H1 (cell line): ENCODE results near the gene SPON2. TPM values are rescaled to one million over a fixed set of nuclear protein-coding genes. Genes with fewer than 3 reads are reported as not detected.

Source experiments
- CTCF ChIA-PET: fragments of 300-600 bp; sonication (Branson Sonifier 250); formaldehyde crosslinking; loops from one replicate; lab custom pipeline; 2021; ENCODE audit not compliant: partially characterized antibody; lab: Charles Lee
- POLR2A ChIA-PET: fragments of 300-600 bp; sonication (Branson Sonifier 250); formaldehyde crosslinking; loops from one replicate; lab custom pipeline; 2021; ENCODE audit warnings: inconsistent platforms; ENCODE audit not compliant: partially characterized antibody; lab: Charles Lee
- DNase-seq, 2 experiments: peaks; one replicate each; pipeline versions ENCODE4 v3.0.0 to v3.0.0-alpha.2; 2010 to 2022; ENCODE audit warnings: low spot score in 2 of 2, low read depth in 1 of 2, mixed read lengths in 1 of 2
- FAIRE-seq: peaks from 2 replicates; lab custom pipeline; 2011; peaks lifted over from hg19 to GRCh38; lab: Jason Lieb, UNC
- H2AFZ ChIP-seq: 2 replicates; pipeline ENCODE4 v1.8.1; 2012; ENCODE audit warnings: low read length, inconsistent platforms
- H2AK5ac ChIP-seq: 2 replicates; pipeline ENCODE4 v1.6.1; 2013; ENCODE audit warnings: low read depth, low read length
- H2BK120ac ChIP-seq: replicated peaks from 2 replicates; pipeline ENCODE3; 2013; ENCODE audit warnings: low read depth, low read length, inconsistent platforms
- H2BK12ac ChIP-seq: 2 replicates; pipeline ENCODE4 v1.6.1; 2013; ENCODE audit warnings: low read depth, low read length
- H2BK15ac ChIP-seq: 2 replicates; pipeline ENCODE4 v1.6.1; 2013; ENCODE audit warnings: low read length
- H2BK20ac ChIP-seq: 2 replicates; pipeline ENCODE4 v1.6.1; 2013; ENCODE audit warnings: low read length
- H2BK5ac ChIP-seq: 2 replicates; pipeline ENCODE4 v1.6.1; 2013; ENCODE audit warnings: low read depth, low read length
- H3K14ac ChIP-seq: 2 replicates; pipeline ENCODE4 v1.6.1; 2013; ENCODE audit warnings: inconsistent platforms; ENCODE audit not compliant: insufficient read length
- H3K18ac ChIP-seq: 2 replicates; pipeline ENCODE4 v1.6.1; 2013; ENCODE audit warnings: low read length; ENCODE audit errors: extremely low read depth
- H3K23ac ChIP-seq: 2 replicates; pipeline ENCODE4 v1.6.1; 2013; ENCODE audit warnings: inconsistent platforms; ENCODE audit not compliant: insufficient read length
- H3K23me2 ChIP-seq: 2 replicates; pipeline ENCODE4 v1.6.1; 2013; ENCODE audit warnings: low read depth, low read length
- H3K27ac ChIP-seq: 2 replicates; pipeline ENCODE4 v1.6.1; 2011; ENCODE audit warnings: low read depth, low read length, inconsistent platforms
- H3K27me3 ChIP-seq, 4 experiments: replicated peaks in 1 of 4; 1 replicate in 1 of 4; 2 replicates in 3 of 4; pipeline versions ENCODE4 v1.6.1 to v1.8.1; 2011 to 2013; ENCODE audit warnings: low read length in 3 of 4, mild to moderate bottlenecking in 3 of 4, inconsistent platforms in 2 of 4, mixed read lengths in 2 of 4, moderate library complexity in 1 of 4; ENCODE audit not compliant: control insufficient read depth in 3 of 4, insufficient read depth in 3 of 4; ENCODE audit errors: extremely low read depth in 1 of 4
- H3K36me3 ChIP-seq, 4 experiments: 2 replicates each; pipeline versions ENCODE4 v1.6.1 to v1.8.1; 2011 to 2013; ENCODE audit warnings: mild to moderate bottlenecking in 4 of 4, low read length in 3 of 4, moderate library complexity in 2 of 4, control low read depth in 1 of 4, inconsistent platforms in 1 of 4; ENCODE audit not compliant: insufficient read depth in 4 of 4, control insufficient read depth in 2 of 4
- H3K4ac ChIP-seq: replicated peaks from 2 replicates; pipeline ENCODE3; 2013; ENCODE audit warnings: low read length, low read depth, mixed read lengths, inconsistent platforms; ENCODE audit not compliant: insufficient read length
- H3K4me1 ChIP-seq, 4 experiments: replicated peaks in 1 of 4; 1 replicate in 1 of 4; 2 replicates in 3 of 4; pipeline versions ENCODE4 v1.6.1 to v1.8.1; 2011 to 2013; ENCODE audit warnings: low read length in 3 of 4, inconsistent platforms in 2 of 4, mixed read lengths in 1 of 4; ENCODE audit not compliant: insufficient read depth in 4 of 4, control insufficient read depth in 3 of 4
- H3K4me2 ChIP-seq, 2 experiments: 2 replicates each; pipeline versions ENCODE4 v1.6.1 to v1.8.1; 2011 to 2013; ENCODE audit warnings: low read depth in 2 of 2, low read length in 2 of 2, control low read depth in 1 of 2, inconsistent platforms in 1 of 2, mild to moderate bottlenecking in 1 of 2; ENCODE audit not compliant: insufficient read depth in 1 of 2
- H3K4me3 ChIP-seq, 4 experiments: fragments of 200-600, 300-600 bp in 1 of 4; sonication (generic), shearing (Covaris generic), sonication (Bioruptor Twin) in 1 of 4; 2 replicates each; pipeline versions ENCODE4 v1.5.1 to v1.8.1; 2011 to 2016; ENCODE audit warnings: low read length in 4 of 4, low read depth in 3 of 4, control low read depth in 2 of 4, inconsistent platforms in 2 of 4, mild to moderate bottlenecking in 2 of 4, mixed read lengths in 1 of 4, moderate library complexity in 1 of 4; ENCODE audit not compliant: insufficient read depth in 2 of 4; ENCODE audit errors: extremely low read depth in 1 of 4
- H3K56ac ChIP-seq: replicated peaks from 2 replicates; pipeline ENCODE3; 2013; ENCODE audit warnings: low read depth, mild to moderate bottlenecking, mixed read lengths, low read length, inconsistent platforms; ENCODE audit not compliant: insufficient read length
- H3K79me1 ChIP-seq: 2 replicates; pipeline ENCODE4 v1.6.1; 2013; ENCODE audit warnings: low read depth, low read length, control low read depth
- H3K79me2 ChIP-seq, 2 experiments: 2 replicates each; pipeline versions ENCODE4 v1.6.1 to v1.8.1; 2012 to 2013; ENCODE audit warnings: low read length in 2 of 2, mild to moderate bottlenecking in 2 of 2, inconsistent platforms in 1 of 2; ENCODE audit not compliant: insufficient read depth in 2 of 2, control insufficient read depth in 1 of 2
- H3K9ac ChIP-seq, 4 experiments: replicated peaks in 1 of 4; 1 replicate in 1 of 4; 2 replicates in 3 of 4; pipeline versions ENCODE4 v1.6.1 to v1.8.1; 2011 to 2013; ENCODE audit warnings: low read depth in 3 of 4, low read length in 3 of 4, control low read depth in 2 of 4, mild to moderate bottlenecking in 2 of 4, moderate library complexity in 2 of 4, inconsistent platforms in 1 of 4; ENCODE audit errors: extremely low read depth in 1 of 4
- H3K9me3 ChIP-seq, 2 experiments: 2 replicates each; pipeline versions ENCODE4 v1.6.1 to v1.8.1; 2012 to 2013; ENCODE audit warnings: mild to moderate bottlenecking in 2 of 2, moderate library complexity in 2 of 2, control low read depth in 1 of 2, inconsistent platforms in 1 of 2, low read depth in 1 of 2, low read length in 1 of 2, mixed read lengths in 1 of 2; ENCODE audit not compliant: insufficient read depth in 2 of 2
- H4K20me1 ChIP-seq, 2 experiments: replicated peaks in 1 of 2; 2 replicates each; pipeline versions ENCODE3 to v1.8.1; 2011 to 2013; ENCODE audit warnings: inconsistent platforms in 2 of 2, low read length in 2 of 2, mild to moderate bottlenecking in 1 of 2; ENCODE audit not compliant: insufficient read depth in 2 of 2, control insufficient read depth in 1 of 2
- H4K5ac ChIP-seq: 2 replicates; pipeline ENCODE4 v1.6.1; 2013; ENCODE audit warnings: low read length, low read depth, mixed read lengths, inconsistent platforms; ENCODE audit not compliant: insufficient read length
- H4K8ac ChIP-seq: 2 replicates; pipeline ENCODE4 v1.8.0; 2013; ENCODE audit warnings: mild to moderate bottlenecking, moderate library complexity, low read length, inconsistent platforms; ENCODE audit not compliant: insufficient read depth; ENCODE audit errors: extremely low read depth
- H4K91ac ChIP-seq: replicated peaks from 2 replicates; pipeline ENCODE3; 2013; ENCODE audit warnings: low read length, mixed read lengths, inconsistent platforms; ENCODE audit not compliant: insufficient read length
- ASH2L ChIP-seq: fragments of 200-600, 300-600 bp; sonication (generic); IDR thresholded peaks from one replicate; pipeline ENCODE4 v1.7.1; 2017; ENCODE audit warnings: low read length
- ATF2 ChIP-seq: IDR thresholded peaks from 2 replicates; pipeline ENCODE4 v1.6.1; 2012; ENCODE audit warnings: low read length, inconsistent platforms
- ATF3 ChIP-seq: IDR thresholded peaks from 2 replicates; pipeline ENCODE4 v1.6.1; 2011; ENCODE audit warnings: low read depth, mild to moderate bottlenecking, low read length; ENCODE audit not compliant: insufficient read depth
- BACH1 ChIP-seq: IDR thresholded peaks from 2 replicates; pipeline ENCODE4 v1.6.1; 2012; ENCODE audit warnings: low read length, improper control_type of control experiment
- CTBP2 ChIP-seq: IDR thresholded peaks from 2 replicates; pipeline ENCODE4 v1.7.0; 2011; ENCODE audit warnings: borderline replicate concordance, mild to moderate bottlenecking, moderate library complexity, mixed read lengths, low read length; ENCODE audit not compliant: insufficient read depth, insufficient read length
- GABPA ChIP-seq: IDR thresholded peaks from 2 replicates; pipeline ENCODE4 v1.6.1; 2011; ENCODE audit warnings: mild to moderate bottlenecking, low read length, moderate library complexity, borderline replicate concordance; ENCODE audit not compliant: insufficient read depth
- KDM1A ChIP-seq: fragments of 200-600, 300-600 bp; sonication (generic); IDR thresholded peaks from 2 replicates; pipeline ENCODE4 v1.7.1; 2016; ENCODE audit warnings: mild to moderate bottlenecking, low read length, borderline replicate concordance
- POLR2A ChIP-seq, 2 experiments: IDR thresholded peaks; 1 replicate in 1 of 2; 2 replicates in 1 of 2; pipeline ENCODE4 v1.6.1; 2011; ENCODE audit warnings: low read depth in 2 of 2, low read length in 2 of 2, mild to moderate bottlenecking in 2 of 2; ENCODE audit errors: control extremely low read depth in 1 of 2
- SAP30 ChIP-seq: fragments of 300-600 bp; sonication (generic); IDR thresholded peaks from 2 replicates; pipeline ENCODE4 v1.7.1; 2012; ENCODE audit warnings: low read length, moderate library complexity, mild to moderate bottlenecking, inconsistent platforms; ENCODE audit not compliant: insufficient read depth, insufficient replicate concordance
- SP2 ChIP-seq: IDR thresholded peaks from 2 replicates; pipeline ENCODE4 v1.6.1; 2012; ENCODE audit warnings: mild to moderate bottlenecking, low read length, inconsistent platforms
- SRF ChIP-seq: IDR thresholded peaks from 2 replicates; pipeline ENCODE4 v1.6.1; 2011; ENCODE audit warnings: mild to moderate bottlenecking, low read depth, low read length, moderate library complexity
- TAF1 ChIP-seq: IDR thresholded peaks from 2 replicates; pipeline ENCODE4 v1.6.1; 2011; ENCODE audit warnings: mild to moderate bottlenecking, low read depth, low read length
- WGBS, 2 experiments: shearing (Covaris generic) in 1 of 2; methylation state at CpG; one replicate each; pipeline versions ENCODE4 v1.1.6 to v1.1.7; 2013 to 2015; ENCODE audit warnings: low lambda C conversion rate in 2 of 2, mixed read lengths in 2 of 2, inconsistent platforms in 1 of 2, low coverage in 1 of 2, missing lambda C conversion rate in 1 of 2; ENCODE audit not compliant: insufficient replicate concordance in 2 of 2, insufficient coverage in 1 of 2, insufficient read length in 1 of 2; ENCODE audit errors: extremely low coverage in 1 of 2, missing lambda C conversion rate in 1 of 2; 5-methylcytosine and 5-hydroxymethylcytosine counted together
- polyA plus RNA-seq, 7 experiments: library from polyadenylated mRNA; depleted of rRNA in 3 of 7; stranded (reverse) in 5 of 7; unstranded in 2 of 7; fragments of >200 nt in 5 of 7; fragments of 200-250 nt in 2 of 7; gene quantifications; 1 replicate in 5 of 7; 2 replicates in 1 of 7; 4 replicates in 1 of 7; pipeline versions ENCODE4 v1.2.1 to v1.2.3, GENCODE V29; 2011 to 2013; ENCODE audit warnings: missing spikeins in 2 of 7, mixed read lengths in 2 of 7
- total RNA-seq: library from RNA; stranded (reverse); fragmentation: NEBNext Ultra II Directional; extraction: Animal tissue kit (Norgen Biotek cat#: 25700); gene quantifications from 2 replicates; pipeline ENCODE4 v1.2.1, GENCODE V29; 2021

Gene SPON2
- total and polyA plus RNA-seq, 2 of the 8 experiments (the other 6 are each of a cell fraction or from before 2014, with no cell fraction given), result 2.8 to 3.2 TPM

GRCh38 chr4:1179976-1180375 is 7.6 kb upstream of the SPON2 start:
- no peaks in the 10 kb centered on the region; a peak in 2 of 7 replicates for H3K27me3 ChIP-seq
- peaks cover 0 to 2% of the 10 kb centered on the region in 2 experiments for H4K20me1 ChIP-seq
- no peaks in the 10 kb centered on the region; a peak in 1 of 4 replicates for H3K79me2 ChIP-seq
- H3K9ac ChIP-seq, result no peak overlapping the region
- H2BK12ac ChIP-seq, result no peak overlapping the region
- no peak overlapping the region for H3K18ac ChIP-seq
- no peak overlapping the region for H4K8ac ChIP-seq
- H2BK5ac ChIP-seq, result no peak overlapping the region
- H4K5ac ChIP-seq, result no peak overlapping the region
- H3K23ac ChIP-seq, result no peak overlapping the region
- H3K4ac ChIP-seq, result no peak overlapping the region
- no peak overlapping the region for H2BK15ac ChIP-seq
- H3K27ac ChIP-seq, result no peak overlapping the region
- no peak overlapping the region for H3K4me3 ChIP-seq
- no peak overlapping the region for H2BK20ac ChIP-seq
- no peaks in the 10 kb centered on the region for H3K4me1 ChIP-seq
- no peak for FAIRE-seq
- no peak overlapping the region for H4K91ac ChIP-seq
- no peaks in the 10 kb centered on the region for H3K23me2 ChIP-seq
- no peak overlapping the region for H3K14ac ChIP-seq
- POLR2A ChIA-PET, result no interaction called here
- no peak overlapping the region for H2AK5ac ChIP-seq
- WGBS, 2 experiments, result 93% methylated on average over 1 of the region's 1 CpG; no CpG with 5 or more reads in 1 of the 2 experiments
- H2BK120ac ChIP-seq, result no peak overlapping the region
- H3K9me3 ChIP-seq, result peaks cover 18 to 21% of the 10 kb centered on the region in 2 experiments
- no peak overlapping the region for H2AFZ ChIP-seq
- H3K36me3 ChIP-seq, result no peaks in the 10 kb centered on the region
- no peak overlapping the region for H3K56ac ChIP-seq
- H3K4me2 ChIP-seq, result no peak overlapping the region
- CTCF ChIA-PET, result interaction anchor here (0.5 to 1.4 kb wide), 4 partner anchors 12 to 106 kb away, joined by 3 to 4 read pairs (median 3); no protein-coding TSS in a partner anchor
- no peak for DNase-seq
- no peaks in the 10 kb centered on the region for H3K79me1 ChIP-seq
- TF ChIP-seq KDM1A (no peak), ATF3 (no peak), TAF1 (no peak), SRF (no peak), ATF2 (no peak), POLR2A (IDR thresholded peaks at IDR 0.05; ENCODE audit: control extremely low read depth in 1 of 2, low read depth in 2 of 2, low read length in 2 of 2) (no peak), SAP30 (no peak), ASH2L (no peak), GABPA (no peak), BACH1 (no peak), SP2 (no peak), CTBP2 (no peak)
